ENCODE measurements around the gene ATG101. TPM values are rescaled to one million over a fixed set of nuclear protein-coding genes. Genes with fewer than 3 reads are reported as not detected.
A peak's percentile ranks its signal among the peaks of the same experiment; 100 is the strongest.

The ATG101 gene
- total RNA-seq, 1 donor from 2014 or later: 35.2 TPM

GRCh38 chr12:52042706-52043385 lies 26.9 kb upstream of the ATG101 start:
- no peak for ATAC-seq

DNA sequence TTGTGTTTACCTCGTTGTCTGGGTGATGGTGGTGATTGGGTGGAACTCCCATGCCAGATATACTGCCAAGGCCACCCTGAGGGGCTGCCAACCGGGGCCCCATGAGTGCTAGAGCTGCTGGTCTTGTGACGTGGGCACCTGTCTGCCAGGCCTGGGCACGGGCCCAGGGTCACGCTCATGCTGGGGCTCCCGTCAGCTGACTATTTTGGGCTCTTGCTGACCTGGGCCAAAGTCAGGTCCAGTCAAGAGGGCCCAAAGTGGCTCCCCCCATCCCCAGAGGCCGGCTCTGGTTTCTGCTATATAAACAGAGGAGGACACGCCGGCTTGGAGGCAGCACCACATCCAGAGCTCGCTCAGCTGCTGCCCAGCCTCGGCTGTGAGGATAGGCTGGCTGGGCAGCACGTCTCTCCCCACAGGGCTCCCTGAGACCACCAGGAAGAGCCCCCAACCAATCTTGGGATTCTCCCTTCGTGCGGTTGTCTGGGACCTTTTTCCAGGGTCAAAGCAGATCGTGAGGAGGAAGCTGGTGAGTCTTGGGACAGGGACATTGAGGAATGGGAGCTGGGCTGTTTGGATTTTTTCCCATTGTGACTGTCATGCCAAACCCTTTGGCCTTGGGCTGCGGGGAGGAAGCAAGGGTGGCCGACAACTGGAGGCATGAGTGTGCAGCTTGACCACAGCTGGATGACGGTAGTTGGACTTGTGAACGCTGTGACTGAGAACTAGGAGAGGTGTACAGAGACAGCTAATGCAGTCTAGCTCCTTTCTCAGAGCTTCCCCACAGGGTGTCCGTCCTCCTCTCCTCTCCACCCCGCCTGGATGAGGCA lies 26.2 kb upstream of the ATG101 start:
- peak; percentile 3 for ATAC-seq

- peak; percentile 6 for ATAC-seq
Measured at GRCh38 chr12:52044292-52044983, 25.3 kb upstream of the ATG101 start.

DNA sequence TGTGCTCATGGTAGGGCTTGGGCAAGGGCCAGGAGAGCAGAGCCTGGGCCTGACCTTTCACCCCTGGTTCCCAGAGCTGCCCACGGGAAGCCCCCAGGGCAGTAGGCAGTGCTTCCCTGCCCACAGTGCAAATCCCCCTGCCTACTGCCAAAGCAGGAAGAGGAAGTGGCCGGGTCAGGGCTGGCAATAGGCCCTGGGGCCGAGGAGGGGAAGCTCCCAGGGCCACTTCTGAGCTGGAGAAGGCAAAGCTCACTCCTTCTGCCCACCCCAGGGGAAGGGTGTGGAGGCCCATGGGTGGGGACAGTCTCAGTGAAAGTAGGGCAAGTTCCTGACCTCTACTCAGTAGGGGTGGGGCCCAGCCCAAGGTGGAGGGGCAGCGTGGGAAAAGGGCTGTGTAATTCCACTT lies 24.0 kb upstream of the ATG101 start:
- ATAC-seq: no peak

DNA sequence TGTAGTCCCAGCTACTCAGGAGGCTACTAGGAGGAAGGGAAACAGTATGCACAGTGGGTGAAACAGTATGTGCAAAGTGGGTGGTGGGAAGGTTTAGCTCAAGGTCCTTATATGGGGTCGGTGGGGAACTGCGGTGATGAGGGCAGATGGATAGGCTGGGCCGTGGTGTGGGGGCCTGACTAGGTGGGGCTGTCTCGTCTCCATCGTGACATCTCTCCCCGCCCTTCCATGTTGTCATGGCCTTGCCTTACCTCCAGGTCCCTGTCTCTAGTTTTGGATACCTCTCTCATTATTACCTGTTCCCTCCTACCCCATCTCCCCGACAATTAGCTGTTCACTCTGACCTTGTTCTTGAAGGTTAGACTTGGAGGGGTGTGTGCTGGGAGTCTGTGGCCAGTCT lies 22.9 kb upstream of the ATG101 start:
- no peak for ATAC-seq

GRCh38 chr12:52049286-52049685 lies 20.5 kb upstream of the ATG101 start:
- no peak for ATAC-seq

- no peak for ATAC-seq
Measured at GRCh38 chr12:52049688-52050087, 20.1 kb upstream of the ATG101 start.

DNA sequence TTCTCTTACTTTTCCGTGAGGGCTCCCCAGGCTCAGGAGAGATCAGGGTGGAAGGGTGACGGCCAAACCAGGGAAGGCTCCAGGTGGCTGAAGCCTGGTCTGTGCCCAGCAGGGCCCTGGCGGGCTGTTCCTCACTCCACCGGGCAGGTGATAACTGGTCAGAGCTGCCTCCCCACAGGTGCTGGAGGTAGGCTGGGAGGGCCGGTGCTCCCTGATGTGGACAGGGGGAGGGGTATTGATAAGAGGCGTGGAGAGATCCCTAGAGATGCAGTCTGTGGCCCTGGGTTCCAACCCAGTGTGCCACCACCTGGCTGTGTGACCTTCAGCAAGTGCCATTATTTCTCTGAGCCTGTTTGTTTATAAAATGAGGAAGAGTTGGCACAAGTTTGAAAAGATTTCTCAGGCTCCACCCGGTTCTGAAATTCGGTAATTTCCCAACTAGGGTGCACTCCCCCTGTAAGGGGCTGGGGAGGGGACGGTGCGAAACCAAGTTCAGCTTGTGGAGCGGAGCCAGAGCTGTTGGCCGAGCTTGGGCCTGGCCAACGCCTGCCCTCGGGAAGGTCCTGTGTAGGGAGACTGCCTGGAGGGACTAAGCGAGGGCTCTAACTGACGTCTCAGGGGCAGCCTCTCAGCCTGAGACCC lies 19.5 kb upstream of the ATG101 start:
- ATAC-seq: no peak

DNA sequence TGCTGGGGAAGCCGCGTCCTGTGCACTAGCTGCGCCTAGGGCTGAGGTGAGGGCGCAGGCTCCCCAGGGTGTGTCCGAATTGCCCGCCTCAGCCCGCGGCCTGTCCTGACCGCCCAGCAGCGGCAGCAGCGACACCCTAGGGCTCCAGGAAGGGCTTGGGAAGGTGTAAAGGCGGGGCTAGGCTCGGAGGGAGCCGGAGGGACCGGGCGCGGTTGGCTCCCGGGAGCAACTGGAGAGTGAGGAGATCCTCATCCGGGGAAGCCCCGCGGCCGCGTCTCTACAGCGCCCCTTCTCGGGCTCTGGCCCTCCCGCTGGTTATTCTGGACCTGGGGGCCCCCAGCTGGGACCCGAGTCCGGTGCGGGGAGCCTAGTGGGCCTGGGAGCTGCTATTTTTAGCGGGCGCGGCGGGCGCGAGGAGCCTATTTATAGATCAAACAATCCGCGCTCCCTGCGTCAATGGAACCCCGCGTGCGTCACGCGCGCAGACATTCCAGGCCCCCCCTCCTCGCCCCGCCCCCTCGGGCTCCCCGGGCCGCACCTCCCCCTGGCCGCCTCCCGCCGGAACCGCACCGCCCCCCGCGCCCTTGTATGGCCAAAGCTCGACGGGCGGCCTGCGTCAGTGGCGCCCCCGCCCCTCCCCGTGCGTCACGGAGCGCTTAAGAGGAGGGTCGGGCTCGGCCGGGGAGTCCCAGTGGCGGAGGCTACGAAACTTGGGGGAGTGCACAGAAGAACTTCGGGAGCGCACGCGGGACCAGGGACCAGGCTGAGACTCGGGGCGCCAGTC lies 18.8 kb upstream of the ATG101 start, which contains the start of gene NR4A1:
Gene NR4A1 (plus strand): TSS at position 685 of the 784 bp plus-strand sequence. CDS start 2,887 bp downstream, outside the sequence.
- ATAC-seq: peak; percentile 88

- peak; percentile 2 for ATAC-seq
Measured at GRCh38 chr12:52052468-52053186, 17.2 kb upstream of the ATG101 start.

DNA sequence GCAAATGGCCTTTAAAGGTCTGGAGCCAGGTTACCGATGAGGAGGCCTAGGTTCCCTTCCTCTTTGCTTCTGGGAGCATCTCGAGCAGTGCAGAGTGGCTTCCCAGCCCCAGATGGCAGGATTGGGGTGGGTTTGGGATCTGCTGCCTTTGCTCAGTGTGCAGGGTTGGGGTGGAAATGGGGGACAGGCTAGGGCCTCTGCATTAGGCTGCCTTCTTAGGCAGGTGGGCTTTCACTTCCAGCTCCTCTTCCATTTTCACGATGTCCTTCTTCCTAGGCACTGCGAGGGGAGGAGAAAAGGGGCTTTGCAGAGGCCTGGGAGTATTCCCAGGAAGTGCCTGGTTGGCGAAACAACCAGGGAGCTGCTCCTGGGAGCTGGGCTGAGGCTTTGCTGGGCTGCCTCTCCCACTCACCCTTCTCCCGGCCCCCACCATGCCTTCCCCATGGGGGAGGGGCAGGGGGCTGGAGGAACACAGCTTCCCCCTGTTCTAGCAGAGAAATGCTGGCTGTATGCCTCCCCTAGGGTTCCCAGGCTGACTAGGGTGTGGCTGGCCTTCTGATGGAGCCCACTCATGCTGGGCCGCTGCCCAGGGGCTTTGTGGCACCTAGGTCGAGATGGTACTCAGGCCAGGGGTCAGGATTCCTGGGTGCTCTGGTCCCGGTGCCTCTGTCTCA lies 16.1 kb upstream of the ATG101 start:
- ATAC-seq: no peak

DNA sequence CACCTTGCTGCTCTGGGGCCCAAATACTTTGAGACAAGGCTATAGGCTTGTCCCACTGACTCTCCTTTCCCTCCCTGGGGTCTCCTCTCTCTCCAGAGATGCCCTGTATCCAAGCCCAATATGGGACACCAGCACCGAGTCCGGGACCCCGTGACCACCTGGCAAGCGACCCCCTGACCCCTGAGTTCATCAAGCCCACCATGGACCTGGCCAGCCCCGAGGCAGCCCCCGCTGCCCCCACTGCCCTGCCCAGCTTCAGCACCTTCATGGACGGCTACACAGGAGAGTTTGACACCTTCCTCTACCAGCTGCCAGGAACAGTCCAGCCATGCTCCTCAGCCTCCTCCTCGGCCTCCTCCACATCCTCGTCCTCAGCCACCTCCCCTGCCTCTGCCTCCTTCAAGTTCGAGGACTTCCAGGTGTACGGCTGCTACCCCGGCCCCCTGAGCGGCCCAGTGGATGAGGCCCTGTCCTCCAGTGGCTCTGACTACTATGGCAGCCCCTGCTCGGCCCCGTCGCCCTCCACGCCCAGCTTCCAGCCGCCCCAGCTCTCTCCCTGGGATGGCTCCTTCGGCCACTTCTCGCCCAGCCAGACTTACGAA lies 15.4 kb upstream of the ATG101 start:
- no peak for ATAC-seq

DNA sequence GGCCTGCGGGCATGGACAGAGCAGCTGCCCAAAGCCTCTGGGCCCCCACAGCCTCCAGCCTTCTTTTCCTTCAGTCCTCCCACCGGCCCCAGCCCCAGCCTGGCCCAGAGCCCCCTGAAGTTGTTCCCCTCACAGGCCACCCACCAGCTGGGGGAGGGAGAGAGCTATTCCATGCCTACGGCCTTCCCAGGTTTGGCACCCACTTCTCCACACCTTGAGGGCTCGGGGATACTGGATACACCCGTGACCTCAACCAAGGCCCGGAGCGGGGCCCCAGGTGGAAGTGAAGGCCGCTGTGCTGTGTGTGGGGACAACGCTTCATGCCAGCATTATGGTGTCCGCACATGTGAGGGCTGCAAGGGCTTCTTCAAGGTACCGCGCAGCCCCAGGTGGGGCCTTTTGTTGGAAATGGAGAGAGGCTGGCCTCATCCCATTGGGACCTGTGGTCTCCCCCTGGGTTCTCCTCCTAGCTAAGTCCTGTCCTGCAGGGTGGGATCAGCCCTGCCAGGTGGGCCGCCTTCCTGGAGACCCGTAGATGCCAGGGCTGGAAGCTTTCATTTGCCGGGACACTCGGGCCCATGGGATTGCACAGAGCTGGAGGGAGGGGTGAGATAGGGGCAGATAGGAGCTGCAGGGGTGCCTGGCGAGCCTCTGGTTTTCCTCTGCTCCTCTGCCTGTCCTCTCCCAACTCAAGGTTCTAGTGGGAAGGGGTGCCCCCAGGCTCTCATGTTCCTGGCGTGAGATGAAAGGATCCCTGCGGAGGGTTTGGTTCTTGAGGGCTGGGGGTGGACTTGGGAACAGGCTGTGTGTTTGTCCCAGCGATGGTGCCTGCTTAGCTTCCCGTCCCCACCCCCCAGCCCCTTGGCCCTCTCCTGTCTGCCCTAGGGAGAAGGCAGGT lies 14.7 kb upstream of the ATG101 start:
- ATAC-seq: no peak

GRCh38 chr12:52055731-52056711 lies 13.8 kb upstream of the ATG101 start:
- no peak for ATAC-seq

- ATAC-seq: no peak
Measured at GRCh38 chr12:52056801-52057637, 12.8 kb upstream of the ATG101 start.

DNA sequence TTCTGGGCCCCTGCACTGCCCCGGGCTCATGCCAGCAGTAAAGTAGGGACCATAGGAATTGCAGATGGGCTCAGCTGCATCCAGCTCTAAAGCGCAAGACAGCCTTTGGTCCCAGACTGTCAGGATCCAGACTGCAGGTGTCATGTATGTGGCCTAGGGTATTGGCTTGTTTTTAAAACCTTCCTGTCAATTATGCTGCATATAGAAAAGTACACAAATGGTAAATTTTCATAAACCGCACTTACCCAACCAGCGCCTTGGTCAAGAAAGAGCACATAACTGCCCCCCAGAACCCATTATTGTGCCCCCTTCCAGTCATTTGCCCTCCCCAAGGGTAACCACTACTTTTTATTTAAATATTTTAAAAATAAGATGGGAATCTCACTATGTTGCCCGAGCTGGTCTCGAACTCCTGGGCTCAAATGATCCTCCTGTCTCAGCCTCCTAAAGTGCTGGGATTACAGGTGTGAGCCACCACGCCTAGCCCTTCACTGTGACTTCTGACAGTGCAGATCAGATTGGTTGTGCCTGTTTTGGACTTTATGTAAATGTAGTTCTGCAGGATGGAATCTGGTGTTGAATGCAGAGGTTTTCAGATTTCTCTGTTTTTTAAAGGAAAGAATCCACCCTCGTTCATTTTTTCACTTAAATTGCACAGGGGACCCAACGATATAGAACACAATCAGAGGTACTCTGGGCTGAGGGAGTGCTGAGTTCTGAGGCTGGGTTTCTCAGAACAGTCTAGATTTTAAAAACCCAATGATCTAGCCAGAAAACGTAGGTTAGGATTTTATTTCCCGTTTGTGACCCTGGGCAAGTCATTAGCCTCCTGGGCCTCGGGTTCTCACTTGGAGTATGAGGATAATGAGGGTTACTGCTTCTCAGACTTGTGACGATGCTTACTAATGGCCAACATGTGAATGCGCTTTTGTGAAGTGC lies 11.9 kb upstream of the ATG101 start:
- ATAC-seq: no peak
